Ectodermal cell (in vitro differentiated cells): ENCODE measurements around the gene TM4SF20.
"Not testable (repeated sequence)": the region's sequence is repeated elsewhere in the genome, so short reads cannot be mapped to it uniquely, and the experiment has no call there.

Source experiments
- H3K27ac ChIP-seq: 2 replicates; pipeline ENCODE4 v1.7.0; 2013; ENCODE audit warnings: mild to moderate bottlenecking, low read depth, low read length; ENCODE audit not compliant: insufficient read depth, poor library complexity, severe bottlenecking
- H3K27me3 ChIP-seq: 2 replicates; pipeline ENCODE4 v1.7.0; 2013; ENCODE audit warnings: mild to moderate bottlenecking, low read length; ENCODE audit not compliant: insufficient read depth, control insufficient read depth, poor library complexity, severe bottlenecking
- H3K36me3 ChIP-seq: one replicate; pipeline ENCODE4 v1.7.0; 2013; ENCODE audit warnings: low read length; ENCODE audit not compliant: control insufficient read depth, insufficient read depth
- H3K4me1 ChIP-seq: one replicate; pipeline ENCODE4 v1.7.0; 2013; ENCODE audit warnings: low read length; ENCODE audit not compliant: control insufficient read depth, insufficient read depth
- H3K4me3 ChIP-seq: 2 replicates; pipeline ENCODE4 v1.7.0; 2013; ENCODE audit warnings: low read depth, low read length, control low read depth; ENCODE audit not compliant: insufficient read depth
- H3K9me3 ChIP-seq: 2 replicates; pipeline ENCODE4 v1.7.0; 2013; ENCODE audit warnings: mild to moderate bottlenecking, low read length, moderate library complexity; ENCODE audit not compliant: control insufficient read depth
- WGBS, 2 experiments: methylation state at CpG; one replicate each; pipeline ENCODE4 v1.1.7; 2013; ENCODE audit warnings: missing lambda C conversion rate in 2 of 2; 5-methylcytosine and 5-hydroxymethylcytosine counted together

Gene TM4SF20

DNA sequence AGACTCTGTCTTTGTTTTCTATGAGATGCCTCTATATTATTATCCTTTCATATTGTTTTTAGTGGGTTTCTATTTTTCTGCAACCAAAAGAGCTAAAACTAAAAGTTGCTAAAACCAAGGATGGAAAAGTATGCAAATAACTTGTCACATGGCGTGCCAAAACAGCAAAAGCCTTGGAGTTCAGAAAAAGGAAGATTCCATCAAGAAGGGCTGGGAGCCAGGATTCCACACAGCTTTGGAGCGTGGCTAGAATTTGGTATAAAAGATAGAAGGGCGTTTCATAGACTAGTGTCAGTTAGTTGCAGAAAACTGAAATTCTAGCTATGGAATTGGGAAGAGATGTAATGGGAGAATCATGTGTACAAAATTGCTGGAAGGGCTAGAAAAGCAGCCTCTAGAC is 4.6 kb upstream of the TM4SF20 start:
- Histone ChIP-seq H3K36me3 (no peaks in the 10 kb centered on the region), H3K27me3 (no peaks in the 10 kb centered on the region), H3K4me1 (no peaks in the 10 kb centered on the region), H3K27ac (no peak overlapping the region), H3K9me3 (no peaks in the 10 kb centered on the region), H3K4me3 (no peak overlapping the region)
- 89 to 91% methylated on average over 3 of the region's 3 CpGs for whole genome bisulfite sequencing, 2 experiments

- H3K4me1 ChIP-seq, H3K27me3 ChIP-seq, H3K4me3 ChIP-seq, H3K27ac ChIP-seq, H3K36me3 ChIP-seq, H3K9me3 ChIP-seq: not testable (repeated sequence)
- 95 to 96% methylated on average over 2 of the region's 2 CpGs for WGBS, 2 experiments
Measured at GRCh38 chr2:227382241-227382835, 3.2 kb upstream of the TM4SF20 start.

- H3K4me3 ChIP-seq, result no peak overlapping the region
- WGBS, 2 experiments, result 89 to 91% methylated on average over 4 of the region's 4 CpGs
- no peaks in the 10 kb centered on the region for H3K9me3 ChIP-seq
- no peaks in the 10 kb centered on the region for H3K36me3 ChIP-seq
- no peak overlapping the region for H3K27ac ChIP-seq
- no peaks in the 10 kb centered on the region for H3K27me3 ChIP-seq
- H3K4me1 ChIP-seq, result no peaks in the 10 kb centered on the region
Measured at GRCh38 chr2:227378371-227378782, 729 bp downstream of the TM4SF20 start.

DNA sequence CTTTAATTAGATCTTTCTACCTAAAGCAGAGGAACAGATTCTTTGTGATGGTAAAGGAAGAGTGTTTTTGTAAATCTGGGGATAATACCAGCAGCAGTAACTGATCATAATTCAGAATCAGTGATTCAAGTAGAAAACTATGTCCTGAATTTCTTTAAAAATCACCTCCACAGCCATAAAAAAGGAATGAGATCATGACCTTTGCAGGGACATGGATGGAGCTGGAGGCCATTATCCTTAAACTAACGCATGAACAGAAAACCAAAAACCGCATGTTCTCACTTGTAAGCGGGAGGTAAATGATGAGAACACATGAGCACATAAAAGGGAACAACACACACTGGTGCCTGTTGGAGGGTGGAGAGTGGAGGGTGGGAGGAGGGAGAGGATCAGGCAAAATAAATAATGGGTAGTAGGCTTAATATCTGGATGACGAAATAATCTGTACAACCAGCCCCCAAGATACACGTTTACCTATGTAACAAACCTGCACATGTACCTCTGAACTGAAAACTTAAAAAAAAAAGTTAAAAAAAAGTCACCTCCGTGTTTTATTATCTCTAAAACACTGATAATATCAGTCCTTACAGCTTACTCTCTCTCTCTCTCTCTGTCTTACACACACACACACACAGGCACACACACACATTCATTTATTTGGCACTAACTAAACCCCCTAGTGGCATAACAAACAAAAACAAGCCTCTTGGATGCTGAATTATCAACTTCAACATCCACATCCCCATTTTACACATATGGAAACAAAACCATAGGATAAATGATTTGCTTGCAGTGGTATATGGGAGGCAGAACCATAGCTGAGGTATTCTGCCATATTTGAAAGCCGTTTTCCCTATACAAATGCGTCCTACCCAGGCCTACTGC is 1.4 kb downstream of the TM4SF20 start:
- Histone ChIP-seq H3K4me3 (no peak overlapping the region), H3K36me3 (no peaks in the 10 kb centered on the region), H3K4me1 (no peaks in the 10 kb centered on the region), H3K9me3 (no peaks in the 10 kb centered on the region), H3K27me3 (no peaks in the 10 kb centered on the region), H3K27ac (no peak overlapping the region)
- WGBS, 2 experiments, result 89 to 93% methylated on average over 8 of the region's 8 CpGs

DNA sequence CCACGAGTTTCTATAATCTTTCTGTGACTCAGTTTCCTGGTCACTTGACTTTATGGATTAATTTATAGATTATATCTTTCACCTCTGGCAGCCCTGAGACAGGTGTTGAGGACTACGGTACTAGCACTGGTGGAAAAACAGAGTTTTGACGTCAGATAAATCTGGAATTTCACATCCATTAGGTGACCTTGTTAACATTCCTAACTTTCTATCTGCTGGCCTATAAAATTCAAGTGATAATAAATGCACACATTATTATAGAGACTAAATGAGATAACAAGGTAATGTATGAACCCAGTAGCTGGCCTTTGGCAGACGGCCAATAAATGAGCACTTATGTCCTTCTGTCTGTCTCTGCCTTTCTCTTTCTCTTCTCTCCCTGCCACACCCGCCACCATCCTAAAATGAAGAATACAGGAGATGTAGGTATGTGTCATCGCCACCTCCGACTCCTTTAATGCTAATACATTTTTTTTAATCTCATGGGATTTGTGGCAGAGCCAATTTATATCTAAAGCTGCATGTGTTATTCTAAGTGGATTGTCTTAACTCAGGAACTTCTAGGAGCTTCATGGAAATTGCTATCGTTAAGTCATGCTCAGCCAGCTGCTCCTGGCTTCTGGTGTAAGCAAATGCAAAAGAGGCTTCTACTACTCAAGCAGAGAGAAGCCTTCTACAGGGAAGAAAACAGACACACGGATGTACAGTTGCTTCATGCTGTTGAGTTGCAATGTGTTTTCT is 2.3 kb downstream of the TM4SF20 start:
- H3K27me3 ChIP-seq, result no peaks in the 10 kb centered on the region
- 90 to 94% methylated on average over 7 to 9 of the region's 9 CpGs for WGBS, 2 experiments
- no peak overlapping the region for H3K4me3 ChIP-seq
- no peaks in the 10 kb centered on the region for H3K36me3 ChIP-seq
- no peaks in the 10 kb centered on the region for H3K4me1 ChIP-seq
- H3K27ac ChIP-seq, result no peak overlapping the region
- no peaks in the 10 kb centered on the region for H3K9me3 ChIP-seq

GRCh38 chr2:227374158-227374557 is 4.9 kb downstream of the TM4SF20 start:
- Histone ChIP-seq H3K27ac (no peak overlapping the region), H3K4me1 (no peaks in the 10 kb centered on the region), H3K9me3 (no peaks in the 10 kb centered on the region), H3K36me3 (no peaks in the 10 kb centered on the region), H3K4me3 (no peak overlapping the region), H3K27me3 (no peaks in the 10 kb centered on the region)
- WGBS, 2 experiments, result 91% methylated on average over 6 of the region's 6 CpGs

DNA sequence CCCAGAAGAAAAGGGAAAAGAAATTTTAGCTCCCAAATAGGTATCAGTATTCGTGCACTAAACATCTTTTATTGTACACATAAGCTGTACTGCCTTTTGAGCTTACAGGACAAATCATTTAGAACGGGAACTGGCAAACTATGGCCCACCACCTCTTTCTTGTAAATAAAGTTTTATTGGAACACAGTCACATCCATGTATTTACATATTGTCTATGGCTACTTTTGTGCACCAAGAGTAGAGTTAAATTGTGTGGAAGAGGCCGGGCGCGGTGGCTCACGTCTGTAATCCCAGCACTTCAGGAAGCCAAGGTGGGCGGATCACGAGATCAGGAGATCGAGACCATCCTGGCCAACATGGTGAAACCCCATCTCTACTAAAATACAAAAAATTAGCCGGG is 5.7 kb downstream of the TM4SF20 start:
- no peaks in the 10 kb centered on the region for H3K36me3 ChIP-seq
- H3K9me3 ChIP-seq, result no peaks in the 10 kb centered on the region
- no peaks in the 10 kb centered on the region for H3K4me1 ChIP-seq
- no peak overlapping the region for H3K4me3 ChIP-seq
- H3K27me3 ChIP-seq, result no peaks in the 10 kb centered on the region
- H3K27ac ChIP-seq, result no peak overlapping the region
- 92% methylated on average over 10 of the region's 10 CpGs for WGBS, 2 experiments

DNA sequence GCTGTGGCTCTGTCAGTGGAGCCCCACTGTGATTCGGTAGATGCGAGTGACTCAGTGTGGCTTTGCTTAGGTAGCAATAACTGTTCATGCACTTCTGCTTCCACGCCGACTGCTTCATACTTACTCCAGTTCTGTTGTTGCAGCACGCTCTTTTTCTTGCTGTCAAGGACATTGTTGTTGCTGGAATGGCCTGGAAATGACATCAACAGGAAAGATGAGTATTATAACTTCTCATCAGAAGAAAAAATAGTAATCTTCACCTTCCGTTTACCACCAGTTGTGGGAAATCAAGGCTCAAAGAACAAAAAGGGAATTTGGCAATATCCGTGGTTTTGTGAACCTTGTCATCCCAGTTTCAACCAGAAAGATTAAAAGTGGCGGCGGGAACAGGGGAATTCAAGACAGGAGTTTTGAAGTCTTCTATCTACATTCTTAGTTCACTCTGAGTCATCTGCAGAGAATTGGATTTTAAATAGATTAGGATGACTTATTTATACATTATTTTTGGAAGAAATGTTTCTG is 8.3 kb downstream of the TM4SF20 start:
- Histone ChIP-seq H3K4me1 (no peaks in the 10 kb centered on the region), H3K4me3 (no peak overlapping the region), H3K9me3 (no peaks in the 10 kb centered on the region), H3K36me3 (no peaks in the 10 kb centered on the region), H3K27ac (no peak overlapping the region), H3K27me3 (no peaks in the 10 kb centered on the region)
- 94% methylated on average over 9 of the region's 9 CpGs for WGBS, 2 experiments

GRCh38 chr2:227370092-227370491 is 9.0 kb downstream of the TM4SF20 start:
- no peaks in the 10 kb centered on the region for H3K27me3 ChIP-seq
- H3K9me3 ChIP-seq, result no peaks in the 10 kb centered on the region
- H3K36me3 ChIP-seq, result no peaks in the 10 kb centered on the region
- H3K4me1 ChIP-seq, result no peaks in the 10 kb centered on the region
- H3K4me3 ChIP-seq, result no peak overlapping the region
- 90 to 93% methylated on average over 8 of the region's 8 CpGs for WGBS, 2 experiments
- H3K27ac ChIP-seq, result no peak overlapping the region

DNA sequence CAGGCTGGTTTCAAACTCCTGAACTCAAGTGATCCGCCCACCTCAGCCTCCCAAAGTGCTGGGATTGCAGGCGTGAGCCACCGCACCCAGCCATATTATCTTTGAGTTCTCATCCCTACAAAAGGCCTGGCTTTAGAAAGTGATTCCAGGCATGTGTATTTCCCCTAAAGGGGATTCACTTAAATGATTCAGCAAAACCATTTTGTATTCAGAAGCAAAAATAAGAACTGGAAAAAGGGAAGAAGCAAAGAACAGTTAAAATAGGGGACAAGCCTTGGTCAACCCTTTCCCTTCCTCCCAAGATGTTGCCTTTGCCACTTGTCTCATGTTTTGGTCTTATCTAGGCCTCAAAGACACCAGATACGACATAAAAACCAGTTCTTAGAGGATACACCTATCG is 10.5 kb downstream of the TM4SF20 start:
- H3K36me3 ChIP-seq, result no peaks in the 10 kb centered on the region
- no peak overlapping the region for H3K27ac ChIP-seq
- 91 to 96% methylated on average over 5 of the region's 5 CpGs for WGBS, 2 experiments
- no peak overlapping the region for H3K4me3 ChIP-seq
- no peaks in the 10 kb centered on the region for H3K9me3 ChIP-seq
- no peaks in the 10 kb centered on the region for H3K27me3 ChIP-seq
- no peaks in the 10 kb centered on the region for H3K4me1 ChIP-seq
